HG02938 (cell line): Measurements from ENCODE around the gene TMEM214.
"Not testable (repeated sequence)": the region's sequence is repeated elsewhere in the genome, so short reads cannot be mapped to it uniquely, and the experiment has no call there.

Source experiments
- ATAC-seq: cut with Tn5 transposase; IDR thresholded peaks from one replicate; pipeline ENCODE4 v1.9.1; 2021; ENCODE audit warnings: mild to moderate bottlenecking, moderate library complexity; ENCODE audit not compliant: unreplicated experiment

Gene TMEM214

DNA sequence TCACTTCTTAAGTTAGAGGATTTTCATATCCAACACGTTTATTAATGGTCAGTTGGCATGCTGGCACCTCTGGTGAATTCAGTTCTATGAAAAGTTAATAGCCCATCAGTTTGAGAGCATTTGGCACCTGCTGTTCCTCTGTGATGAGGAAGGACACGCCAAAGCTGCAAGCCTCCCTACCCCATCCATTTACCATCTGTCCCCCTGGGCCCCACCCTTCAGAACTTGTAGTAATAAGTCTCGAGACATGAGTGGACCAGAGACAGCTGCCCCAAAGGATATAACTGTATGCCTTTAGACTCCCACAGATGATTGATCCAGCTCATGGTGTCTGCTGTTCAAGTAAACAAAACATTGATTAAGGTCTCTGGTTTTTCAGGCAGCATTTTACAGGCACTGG is 32.4 kb downstream of the TMEM214 start:
- no peak for ATAC-seq

DNA sequence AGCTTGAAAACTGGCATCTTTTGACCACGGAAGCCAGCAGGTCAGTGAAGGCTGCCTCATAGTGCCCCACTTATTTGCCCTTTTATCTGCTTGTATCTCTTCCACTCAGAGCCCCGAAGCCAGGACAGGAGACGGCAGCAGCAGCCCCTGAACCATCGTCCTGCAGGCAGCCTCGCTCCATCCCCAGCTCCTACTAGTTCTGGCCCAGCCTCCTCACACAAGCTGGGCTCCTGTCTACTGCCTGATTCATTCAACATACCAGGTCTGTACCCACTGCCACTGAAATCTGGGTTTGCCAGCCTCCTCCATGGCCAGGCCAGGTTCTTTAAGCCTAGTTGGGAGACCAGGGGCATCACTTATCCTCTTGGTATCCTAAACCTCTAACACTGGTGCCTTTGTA is 34.6 kb downstream of the TMEM214 start:
- no peak for ATAC-seq

DNA sequence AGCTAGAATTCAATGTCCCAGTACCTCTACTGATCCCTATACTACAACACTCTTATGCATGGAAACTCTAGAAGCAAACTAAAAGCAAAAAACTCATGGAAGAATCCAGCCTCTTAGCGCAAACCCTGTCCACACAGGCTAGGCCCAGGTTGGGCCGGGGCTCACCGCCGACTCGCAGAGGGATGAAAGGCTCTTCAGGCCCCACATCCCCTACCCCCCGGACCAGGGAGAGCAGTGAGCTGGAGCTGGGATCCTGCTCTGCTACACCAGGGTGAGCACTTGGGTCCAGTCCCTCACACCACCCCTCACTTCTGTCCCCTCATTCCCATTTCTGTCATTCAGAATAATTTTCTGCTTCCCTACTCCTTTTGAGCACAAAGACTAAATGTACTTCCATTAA is 36.7 kb downstream of the TMEM214 start:
- ATAC-seq = no peak

DNA sequence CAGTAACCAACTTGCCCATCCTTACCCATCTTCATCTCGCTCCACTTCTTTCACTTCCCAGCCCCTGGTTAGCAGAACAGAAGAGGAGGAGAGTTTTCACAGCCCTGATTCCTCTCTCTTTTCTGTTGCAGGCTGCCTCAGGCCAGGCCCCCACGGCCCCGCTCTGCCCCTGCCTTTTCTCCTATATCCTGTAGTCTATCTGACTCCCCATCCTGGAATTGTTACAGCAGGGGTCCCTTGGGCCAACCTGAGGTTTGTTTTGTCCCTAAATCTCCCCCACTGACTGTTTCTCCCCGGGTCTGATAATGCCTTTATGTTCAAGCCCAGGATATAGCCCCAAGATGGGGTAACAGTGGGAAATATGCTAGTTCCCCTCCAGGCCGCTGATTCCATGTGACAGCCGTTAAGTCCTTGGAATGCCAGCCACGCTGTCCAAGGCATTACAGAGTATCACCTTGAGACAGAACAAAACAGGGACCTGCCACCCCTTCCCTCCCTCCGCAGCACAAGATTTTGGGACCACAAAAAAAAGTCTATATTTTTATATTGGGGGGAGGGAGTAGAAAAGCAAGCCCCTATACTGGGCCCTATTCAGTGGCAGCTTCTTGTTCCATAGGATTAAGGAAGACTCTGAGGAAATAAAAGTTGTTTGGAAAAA is 37.3 kb downstream of the TMEM214 start:
- no peak for ATAC-seq

DNA sequence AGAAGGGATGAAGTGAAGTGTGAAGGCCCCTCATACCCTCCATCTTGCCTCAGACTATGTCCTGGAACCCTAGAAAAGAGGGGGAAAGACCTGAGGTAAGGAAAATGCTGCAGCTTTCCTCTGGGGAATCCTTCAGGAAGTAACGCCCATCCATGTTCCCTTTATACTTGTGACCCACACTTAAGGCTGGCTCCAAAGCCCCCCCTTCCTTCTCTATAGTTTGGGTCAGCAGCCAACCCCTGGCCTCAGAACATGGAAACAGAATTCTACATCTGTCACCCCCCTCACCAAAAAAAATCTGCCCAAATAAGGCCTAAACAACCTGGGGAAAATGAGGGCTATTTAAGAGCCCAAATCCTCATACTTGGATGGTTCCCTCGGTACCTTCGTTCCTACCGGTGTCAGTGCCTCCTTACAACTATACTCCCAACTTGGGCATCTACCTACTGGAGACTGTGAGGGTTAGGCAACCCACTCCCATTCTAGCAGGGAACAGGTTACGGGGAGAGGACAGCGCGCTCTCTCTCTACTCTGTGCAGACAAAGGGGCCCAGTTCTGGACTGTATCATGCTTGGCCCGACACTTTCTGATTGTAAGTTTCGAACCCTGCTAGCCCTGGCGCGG is 38.0 kb downstream of the TMEM214 start:
- peak; percentile 14 for ATAC-seq

DNA sequence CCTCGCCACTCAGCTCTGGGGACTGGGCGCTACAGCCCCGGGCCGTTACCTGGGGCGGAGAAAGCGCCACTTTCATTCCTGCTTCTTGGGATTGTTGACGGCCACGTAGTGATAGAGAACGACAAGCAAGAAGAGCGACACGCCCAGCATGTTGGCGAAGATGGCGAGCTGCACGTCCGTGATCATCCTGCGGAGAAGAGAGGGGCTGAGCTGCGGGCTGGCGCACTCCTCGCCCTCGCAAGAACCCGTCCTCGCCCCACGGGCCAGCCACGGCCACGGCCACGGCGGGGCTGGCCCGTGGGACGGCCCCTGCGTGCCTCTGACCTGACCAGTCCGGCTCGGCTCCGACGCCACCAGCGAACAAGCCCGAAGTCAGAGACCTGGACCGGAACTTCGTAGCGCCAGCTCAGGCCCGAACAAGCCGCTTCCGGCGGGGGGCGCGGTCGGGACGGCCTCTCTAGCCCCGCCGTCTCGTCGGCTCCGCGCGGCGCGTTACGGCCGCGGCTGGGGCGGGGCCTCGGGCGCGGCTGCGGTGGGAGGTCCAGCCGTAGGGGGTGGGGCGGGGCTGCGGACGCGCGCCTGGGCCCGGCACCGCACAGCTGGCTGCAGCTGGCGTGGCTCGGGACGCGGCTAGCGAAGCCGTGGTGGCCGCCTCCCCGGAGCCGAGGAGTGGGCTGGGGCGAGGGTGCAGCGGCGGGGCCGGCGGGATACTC is 38.7 kb downstream of the TMEM214 start, which contains the start of gene OST4:
Gene OST4 (minus strand): TSS at position 378 of the 713 bp plus-strand sequence.
- peak; percentile 78 for ATAC-seq

DNA sequence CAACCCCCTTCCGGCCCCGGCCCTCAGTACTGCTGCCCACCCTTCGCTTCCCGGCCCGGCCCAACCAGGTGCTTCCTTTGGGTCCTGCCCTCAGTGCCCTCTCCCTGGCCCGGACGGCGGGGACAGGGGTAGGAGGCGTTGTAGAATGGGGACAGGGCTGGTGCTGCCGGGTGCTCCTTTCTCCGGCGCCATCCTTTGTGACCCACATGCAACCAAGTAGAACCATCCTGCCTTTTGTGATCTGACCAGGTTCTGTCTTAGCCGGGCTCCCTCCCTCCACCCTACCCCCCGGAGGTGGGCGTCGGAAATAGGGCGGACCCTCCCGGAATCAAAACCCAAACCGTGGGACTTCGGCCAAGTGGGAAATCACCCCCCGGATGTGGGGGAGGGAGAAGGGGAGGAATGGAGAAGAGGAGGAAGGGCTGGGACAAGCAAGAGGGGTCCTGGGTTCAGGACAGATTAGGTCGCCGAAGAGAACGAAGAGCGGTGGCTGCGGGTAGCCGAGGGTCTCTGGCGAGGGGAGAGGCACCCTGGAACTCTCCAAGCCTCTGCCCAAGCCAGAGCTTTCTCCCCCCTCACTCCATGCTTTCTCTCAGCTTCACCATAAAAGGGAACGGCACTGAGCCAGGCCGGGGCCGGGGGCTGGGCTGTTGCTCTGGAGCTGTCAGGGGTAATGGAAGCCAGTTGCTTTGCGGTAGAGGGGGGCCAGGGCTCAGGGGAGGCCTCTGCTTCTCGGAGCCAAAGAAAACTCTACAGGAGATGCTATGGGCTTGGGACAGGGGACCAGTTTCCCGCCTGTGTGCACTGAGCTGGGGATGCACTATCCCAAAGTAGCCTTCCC is 39.4 kb downstream of the TMEM214 start:
- peak; percentile 25 for ATAC-seq

DNA sequence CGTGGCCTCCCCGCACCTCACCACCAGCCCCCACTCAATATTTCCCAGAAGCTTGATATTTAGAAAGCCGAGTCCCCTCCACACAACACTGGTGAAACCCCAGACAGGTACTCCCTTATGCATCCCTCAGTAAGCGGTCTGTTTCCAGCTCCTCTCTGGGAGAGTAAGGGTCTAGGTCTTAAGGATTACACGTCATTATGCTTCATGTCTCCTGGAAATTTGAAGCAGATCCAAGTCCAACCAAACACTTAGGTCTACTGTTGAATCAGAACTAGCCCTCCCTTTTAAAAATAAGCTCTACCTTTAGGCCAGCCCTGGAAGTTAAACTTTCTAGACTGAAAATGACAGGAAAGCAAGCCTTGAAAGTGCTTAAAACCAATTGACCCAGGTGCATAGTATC is 40.2 kb downstream of the TMEM214 start:
- ATAC-seq = no peak

DNA sequence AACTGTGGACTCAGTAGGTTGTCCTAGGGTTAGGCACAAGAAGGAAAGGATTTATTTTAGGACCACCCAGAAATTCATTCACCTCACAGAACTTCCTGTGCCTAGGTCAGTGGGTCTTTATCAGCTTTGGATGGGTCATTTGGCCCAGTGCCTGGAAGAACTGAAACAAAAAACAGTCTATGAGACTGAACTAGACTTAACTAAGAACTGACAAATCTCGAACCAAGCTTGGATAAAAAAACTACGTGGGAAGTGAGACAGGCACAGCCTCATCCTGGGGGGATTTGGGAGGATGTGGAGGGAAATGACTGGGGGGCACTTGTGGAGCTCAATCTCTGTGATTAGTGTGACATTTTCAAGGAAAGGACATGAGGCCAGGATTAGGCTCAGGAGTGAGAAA is 41.0 kb downstream of the TMEM214 start:
- ATAC-seq = no peak

DNA sequence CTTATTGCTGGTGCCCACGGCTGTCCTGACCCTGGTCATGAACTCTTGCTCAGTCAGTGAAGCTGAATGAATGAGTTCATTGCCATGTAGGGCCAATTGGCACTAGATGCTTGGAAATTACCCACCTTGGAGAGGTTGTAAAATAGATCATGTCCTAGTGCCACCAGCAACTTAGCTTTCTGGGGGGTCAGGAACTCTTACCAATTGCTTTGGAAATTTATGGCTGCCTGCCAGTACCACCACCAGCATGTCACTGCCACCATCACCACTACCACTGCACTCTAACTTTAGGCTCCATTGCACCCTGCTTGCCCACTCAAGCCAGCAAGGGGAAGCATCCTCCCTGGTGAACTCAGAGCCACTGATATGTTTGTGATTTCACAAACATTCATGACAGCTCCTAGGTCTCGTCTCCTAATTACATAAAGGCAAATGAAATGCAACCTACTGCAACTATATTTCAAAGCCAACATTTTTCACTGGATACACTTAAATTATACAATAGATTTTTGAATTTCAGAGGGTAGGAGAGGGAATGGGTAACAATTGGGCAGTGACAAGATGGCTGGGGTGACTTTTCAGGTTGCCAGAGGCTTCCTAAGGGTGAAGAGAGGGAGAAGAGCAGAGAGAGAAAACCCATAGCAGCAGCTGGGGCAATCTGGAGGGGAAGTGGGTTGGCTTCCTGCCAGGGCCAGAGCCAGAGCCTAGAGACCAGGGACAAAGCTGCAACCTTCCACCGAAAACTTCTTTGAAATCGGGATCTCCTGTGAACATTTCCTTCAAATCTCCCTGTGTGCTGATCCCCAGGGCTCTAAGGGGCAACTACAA is 42.2 kb downstream of the TMEM214 start:
- no peak for ATAC-seq

DNA sequence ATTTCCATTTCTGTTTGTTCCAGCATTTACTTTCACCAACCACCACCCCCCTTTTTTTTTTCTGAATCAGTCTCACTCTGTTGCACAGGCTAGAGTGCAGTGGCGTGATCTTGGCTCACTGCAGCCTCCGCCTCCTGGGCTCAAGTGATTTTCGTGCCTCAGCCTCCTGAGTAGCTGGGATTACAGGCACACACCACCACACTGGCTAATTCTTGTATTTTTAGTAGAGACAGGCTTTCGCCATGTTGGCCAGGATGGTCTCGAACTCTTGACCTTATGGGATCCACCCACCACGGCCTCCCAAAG is 42.8 kb downstream of the TMEM214 start:
- ATAC-seq = not testable (repeated sequence)

DNA sequence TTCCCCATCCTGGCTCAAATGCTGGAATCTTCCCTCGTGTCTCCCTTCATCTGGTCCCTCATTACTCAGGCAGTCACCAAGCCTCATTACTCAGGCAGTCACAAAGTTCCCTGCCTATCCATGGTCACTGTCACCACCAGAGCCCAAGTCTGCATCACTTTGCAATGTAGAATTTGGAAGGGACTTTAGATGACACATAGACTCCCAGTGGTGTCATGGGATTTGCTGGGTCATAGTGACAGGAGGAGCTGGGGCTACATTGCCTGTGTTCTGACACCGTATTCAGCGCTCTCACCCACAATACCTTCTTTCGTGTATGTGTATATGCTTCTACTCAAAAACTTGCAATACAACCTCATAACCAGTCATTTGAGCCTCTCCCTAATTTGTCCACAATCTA is 43.6 kb downstream of the TMEM214 start:
- no peak for ATAC-seq

DNA sequence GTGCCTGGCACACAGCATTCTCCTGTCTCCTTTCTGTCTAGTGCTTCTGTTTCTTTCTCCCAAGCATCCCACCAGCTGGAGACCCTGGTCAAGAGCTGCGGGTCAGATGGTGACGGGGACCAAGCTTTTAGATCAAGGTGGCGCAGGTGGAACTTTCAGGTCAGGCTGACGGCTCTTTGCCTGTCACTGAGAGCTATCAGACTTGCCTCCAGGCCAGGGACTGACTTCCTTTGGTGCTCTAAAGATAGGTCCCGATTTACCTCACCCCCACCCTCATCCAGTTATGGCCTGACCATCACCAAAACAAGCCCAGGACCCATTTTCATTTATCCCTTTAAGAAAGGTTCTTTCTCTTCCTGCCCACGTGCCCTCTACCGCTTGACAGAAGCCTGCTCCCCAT is 44.5 kb downstream of the TMEM214 start:
- ATAC-seq = no peak

DNA sequence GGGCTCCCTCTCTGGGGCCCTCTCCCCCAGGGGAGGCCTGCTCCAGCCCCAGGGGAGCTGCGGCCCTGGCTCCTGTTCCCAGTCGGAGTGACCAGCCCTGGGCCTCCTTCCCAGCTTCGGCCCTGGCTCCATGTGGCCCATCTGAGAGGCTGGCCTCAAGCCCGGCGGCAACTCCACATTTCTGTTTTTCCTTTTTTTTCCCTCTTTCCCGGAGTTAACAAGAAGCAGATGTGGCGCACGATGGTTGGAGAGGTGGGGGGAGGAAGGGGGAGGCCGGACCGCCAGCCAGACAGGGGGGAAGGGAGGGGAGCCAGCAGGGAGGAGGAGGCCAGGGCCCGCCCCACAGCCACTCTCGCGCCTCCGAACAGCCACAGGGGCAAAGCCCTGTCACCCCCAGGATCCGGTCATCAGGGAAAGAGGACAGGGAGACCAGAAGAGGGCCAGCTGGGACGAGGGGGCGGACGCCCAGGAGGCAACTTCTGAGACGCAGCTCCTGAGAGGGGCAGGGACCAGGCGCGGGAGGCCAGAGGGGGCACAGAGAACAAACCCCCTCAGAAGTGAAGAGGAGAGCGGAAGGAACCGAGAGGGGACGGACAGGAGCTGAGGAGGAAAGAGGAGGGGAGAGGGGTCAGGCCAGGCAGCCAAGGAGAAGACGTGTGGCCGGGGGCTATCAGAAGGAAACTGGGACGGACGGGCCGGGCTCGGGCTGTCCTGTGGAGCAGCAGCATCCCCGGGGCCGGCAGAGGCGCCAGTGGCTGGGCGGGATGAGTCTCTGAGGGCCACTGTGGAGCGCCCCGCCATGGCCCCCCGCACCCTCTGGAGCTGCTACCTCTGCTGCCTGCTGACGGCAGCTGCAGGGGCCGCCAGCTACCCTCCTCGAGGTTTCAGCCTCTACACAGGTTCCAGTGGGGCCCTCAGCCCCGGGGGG is 45.8 kb downstream of the TMEM214 start, which contains the start of gene EMILIN1:
Gene EMILIN1 (plus strand): TSS at position 349 of the 928 bp plus-strand sequence. CDS start 451 bp downstream, at position 800.
- ATAC-seq = no peak

DNA sequence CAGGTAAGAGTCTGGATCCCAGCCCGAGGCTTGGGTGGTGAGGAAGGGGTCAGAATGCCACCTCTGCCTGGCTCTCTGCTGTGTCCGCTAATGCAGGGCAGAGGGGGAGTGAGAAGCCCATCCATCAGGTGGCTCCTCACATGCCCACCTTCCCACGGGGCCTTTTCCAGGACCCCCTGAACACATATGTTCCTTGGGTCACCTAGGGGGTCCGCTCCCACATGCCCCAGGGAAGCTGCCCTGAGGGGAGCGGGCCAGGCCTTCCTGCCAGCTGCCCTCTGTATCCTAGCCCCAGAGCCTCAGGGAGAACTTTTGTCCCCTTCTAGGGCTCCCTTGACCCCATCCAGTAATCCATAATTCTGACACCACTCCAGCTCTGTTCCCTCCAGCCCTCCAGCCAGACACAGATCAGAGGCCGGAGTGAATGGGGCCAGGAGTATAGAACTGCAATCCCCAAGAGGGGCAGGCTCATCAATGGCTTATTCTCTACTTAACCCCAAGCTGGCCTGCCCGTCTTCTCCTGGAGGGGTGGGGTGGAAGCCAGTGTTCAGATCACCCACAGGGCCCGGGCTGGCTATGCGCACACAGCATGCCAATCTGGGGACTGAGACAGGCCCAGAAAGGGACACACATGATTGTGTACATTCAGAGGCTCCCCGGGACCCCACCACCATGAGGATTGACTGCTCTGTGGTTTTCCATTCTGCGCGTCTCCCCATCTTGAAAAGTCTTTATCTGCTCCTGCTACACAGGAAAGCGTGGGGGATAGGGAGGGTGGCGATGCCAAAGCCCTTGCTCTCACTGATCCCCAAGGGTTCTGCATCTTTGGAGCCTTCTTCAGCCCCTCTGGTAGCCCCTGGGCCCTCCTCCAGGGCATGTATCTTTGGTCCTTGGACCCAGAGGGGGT is 46.7 kb downstream of the TMEM214 start:
- no peak for ATAC-seq

DNA sequence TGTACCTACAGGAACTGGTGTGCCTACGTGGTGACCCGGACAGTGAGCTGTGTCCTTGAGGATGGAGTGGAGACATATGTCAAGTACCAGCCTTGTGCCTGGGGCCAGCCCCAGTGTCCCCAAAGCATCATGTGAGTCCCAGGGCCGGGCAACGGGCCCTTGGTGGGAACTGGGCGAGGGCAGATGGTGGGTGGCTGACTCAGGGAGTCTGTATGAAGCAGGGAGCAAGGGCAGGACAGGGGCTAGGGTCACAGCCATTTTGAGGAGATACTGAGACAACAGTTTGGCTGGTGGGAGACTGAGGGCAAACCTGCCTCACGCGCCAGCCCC is 47.3 kb downstream of the TMEM214 start:
- ATAC-seq = no peak

DNA sequence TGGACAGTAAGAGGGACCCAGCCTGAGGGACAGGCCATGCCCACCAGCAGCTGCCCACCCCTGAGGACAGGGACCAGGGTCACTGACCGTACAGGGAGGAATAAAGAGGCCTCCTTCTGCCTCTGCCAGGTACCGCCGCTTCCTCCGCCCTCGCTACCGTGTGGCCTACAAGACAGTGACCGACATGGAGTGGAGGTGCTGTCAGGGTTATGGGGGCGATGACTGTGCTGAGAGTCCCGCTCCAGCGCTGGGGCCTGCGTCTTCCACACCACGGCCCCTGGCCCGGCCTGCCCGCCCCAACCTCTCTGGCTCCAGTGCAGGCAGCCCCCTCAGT is 47.8 kb downstream of the TMEM214 start:
- ATAC-seq = no peak

DNA sequence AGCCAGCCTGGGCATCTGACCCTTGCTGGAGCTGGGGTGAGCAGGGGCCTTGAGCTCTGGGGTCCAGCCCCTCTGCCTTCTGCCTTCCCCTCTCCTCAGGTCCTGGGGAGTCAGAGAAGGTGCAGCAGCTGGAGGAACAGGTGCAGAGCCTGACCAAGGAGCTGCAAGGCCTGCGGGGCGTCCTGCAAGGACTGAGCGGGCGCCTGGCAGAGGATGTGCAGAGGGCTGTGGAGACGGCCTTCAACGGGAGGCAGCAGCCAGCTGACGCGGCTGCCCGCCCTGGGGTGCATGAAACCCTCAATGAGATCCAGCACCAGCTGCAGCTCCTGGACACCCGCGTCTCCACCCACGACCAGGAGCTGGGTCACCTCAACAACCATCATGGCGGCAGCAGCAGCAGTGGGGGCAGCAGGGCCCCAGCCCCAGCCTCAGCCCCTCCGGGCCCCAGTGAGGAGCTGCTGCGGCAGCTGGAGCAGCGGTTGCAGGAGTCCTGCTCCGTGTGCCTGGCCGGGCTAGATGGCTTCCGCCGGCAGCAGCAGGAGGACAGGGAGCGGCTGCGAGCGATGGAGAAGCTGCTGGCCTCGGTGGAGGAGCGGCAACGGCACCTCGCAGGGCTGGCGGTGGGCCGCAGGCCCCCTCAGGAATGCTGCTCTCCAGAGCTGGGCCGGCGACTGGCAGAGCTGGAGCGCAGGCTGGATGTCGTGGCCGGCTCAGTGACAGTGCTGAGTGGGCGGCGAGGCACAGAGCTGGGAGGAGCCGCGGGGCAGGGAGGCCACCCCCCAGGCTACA is 49.4 kb downstream of the TMEM214 start:
- ATAC-seq = no peak
